Measurements from ENCODE around the gene RPL22. TPM values are rescaled to one million over a fixed set of nuclear protein-coding genes. Genes with fewer than 3 reads are reported as not detected.

The RPL22 gene
- total RNA-seq, 1 experiment from 2014 or later, result 140 TPM

- DNase-seq (ENCODE audit: low spot score), result no peak
These were observed 6.6 kb upstream of the RPL22 start, which contains the start of gene RNF207 for GRCh38 chr1:6205849-6206519. RNF207 (plus strand) TSS chr1:6206119; CDS start chr1:6206536, 417 bp downstream.

GRCh38 chr1:6202256-6202655 lies 2.9 kb upstream of the RPL22 start:
- no peak for DNase-seq (ENCODE audit: low spot score)

DNA sequence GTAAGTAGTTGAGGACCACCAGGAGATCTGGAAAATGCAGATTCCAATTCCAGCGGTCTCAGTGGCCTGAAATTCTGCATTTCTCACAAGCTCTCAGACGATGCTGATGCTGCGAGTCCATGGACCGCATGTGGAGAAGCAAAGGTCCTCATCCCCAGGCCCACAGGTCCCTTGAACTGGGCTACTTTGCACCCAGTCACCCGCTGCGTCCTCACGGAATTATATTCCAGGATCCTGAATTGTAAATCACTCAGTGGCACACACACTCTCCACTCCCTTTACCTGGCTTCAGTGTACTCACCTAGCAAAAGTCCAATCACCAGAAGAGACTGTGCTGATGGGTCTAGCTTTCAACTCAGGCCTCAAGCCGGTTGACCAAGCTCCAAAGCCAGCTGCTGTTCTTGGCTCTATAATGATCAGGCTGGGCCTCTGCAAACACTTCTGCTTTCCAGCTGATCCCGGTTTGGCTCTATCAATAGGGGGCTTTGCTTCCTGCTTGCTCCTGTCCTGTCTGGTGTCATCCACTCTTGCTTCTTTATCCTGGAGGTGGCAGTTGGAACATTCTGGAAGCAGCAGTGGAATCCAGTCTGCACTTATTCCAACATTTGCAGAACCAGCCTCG lies 904 bp upstream of the RPL22 start:
- DNase-seq (ENCODE audit: low spot score), result no peak

- no peak for DNase-seq (ENCODE audit: low spot score)
These were observed 623 bp downstream of the RPL22 start for GRCh38 chr1:6198646-6199297.

DNA sequence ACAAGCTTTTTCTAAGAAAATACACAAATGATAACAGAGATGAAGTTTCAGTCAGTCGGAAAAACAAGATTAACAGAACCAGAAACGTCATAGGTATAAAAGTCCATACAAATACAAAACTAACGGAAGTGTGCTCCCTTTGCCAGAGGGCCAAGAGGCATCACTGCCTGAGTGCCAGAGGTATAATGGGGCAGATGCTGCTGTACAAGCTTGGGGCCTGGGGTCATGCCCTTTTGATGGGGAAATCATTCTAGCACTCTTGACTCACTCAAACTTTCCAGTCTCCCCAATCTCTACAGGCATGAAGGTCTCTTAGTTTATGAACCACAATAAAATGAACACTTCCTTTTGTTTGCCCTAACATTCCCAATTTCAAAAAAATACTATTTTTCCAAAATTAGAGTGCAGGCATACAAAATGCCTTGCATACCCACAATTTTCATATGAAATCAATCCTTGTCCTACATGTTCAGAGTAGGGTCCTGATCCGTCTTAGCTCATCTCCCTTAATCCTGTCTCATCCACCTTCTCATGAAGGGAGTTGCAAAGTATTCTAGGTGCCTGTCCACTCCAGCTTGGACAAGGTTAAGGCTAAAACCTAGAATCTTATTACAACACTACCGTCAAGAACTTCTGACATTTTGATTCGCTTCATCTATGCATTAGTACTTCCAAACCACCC lies 1.5 kb downstream of the RPL22 start:
- DNase-seq (ENCODE audit: low spot score), result no peak

DNA sequence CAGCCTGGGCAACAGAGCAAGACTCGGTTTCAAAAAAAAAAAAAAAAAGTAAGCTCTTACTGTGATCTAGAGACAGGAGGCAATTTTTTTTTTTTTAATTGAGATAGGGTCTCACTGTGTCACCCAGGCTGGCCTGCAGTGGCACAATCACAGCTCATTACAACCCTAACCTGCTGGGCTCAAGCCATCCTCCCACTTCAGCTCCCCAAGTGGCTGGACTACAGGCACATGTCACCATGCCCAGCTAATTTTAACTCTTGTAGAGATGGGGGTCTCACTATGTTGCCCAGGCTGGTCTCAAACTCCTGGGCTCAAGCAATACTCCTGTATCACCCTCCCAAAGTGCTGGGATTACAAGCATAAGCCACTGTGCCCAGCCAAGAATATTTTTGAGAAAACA lies 7.4 kb downstream of the RPL22 start:
- DNase-seq (ENCODE audit: low spot score), result no peak

GRCh38 chr1:6188466-6188865 lies 10.9 kb downstream of the RPL22 start:
- DNase-seq (ENCODE audit: low spot score), result no peak

DNA sequence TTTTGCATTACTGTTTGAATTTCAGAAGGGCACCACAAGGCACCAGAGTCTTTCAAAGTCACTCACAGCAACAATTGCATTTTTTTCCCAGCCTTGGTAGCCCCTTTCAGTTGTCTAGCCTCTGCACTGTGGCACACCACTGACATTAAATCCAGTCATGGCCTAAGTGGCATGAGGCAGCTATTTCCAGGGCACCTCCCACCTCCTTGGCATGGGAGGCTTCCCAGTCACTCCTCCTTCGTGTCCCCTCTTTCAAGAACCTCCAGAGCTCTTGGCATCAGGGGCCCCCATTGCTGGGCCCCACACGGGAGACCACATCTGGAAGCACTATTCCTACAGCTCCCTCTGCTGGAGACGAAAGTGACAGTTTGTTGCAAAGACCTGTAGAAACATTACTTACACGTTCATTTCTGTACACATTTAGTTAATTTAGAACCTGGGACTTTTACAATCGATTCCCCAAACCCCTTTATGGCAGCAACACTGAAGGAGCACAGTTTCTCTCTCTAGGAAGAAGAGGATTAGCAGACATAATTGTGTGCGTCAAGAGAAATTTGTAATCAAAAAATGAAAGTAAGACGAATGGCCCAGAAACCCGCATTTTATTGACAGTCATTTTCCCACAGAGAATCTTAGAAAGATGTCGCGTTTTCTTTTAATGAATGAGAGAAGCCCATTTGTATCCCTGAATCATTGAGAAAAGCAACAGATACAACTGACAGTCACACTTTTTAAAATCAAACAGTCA lies 13.6 kb downstream of the RPL22 start:
- no peak for DNase-seq (ENCODE audit: low spot score)

DNA sequence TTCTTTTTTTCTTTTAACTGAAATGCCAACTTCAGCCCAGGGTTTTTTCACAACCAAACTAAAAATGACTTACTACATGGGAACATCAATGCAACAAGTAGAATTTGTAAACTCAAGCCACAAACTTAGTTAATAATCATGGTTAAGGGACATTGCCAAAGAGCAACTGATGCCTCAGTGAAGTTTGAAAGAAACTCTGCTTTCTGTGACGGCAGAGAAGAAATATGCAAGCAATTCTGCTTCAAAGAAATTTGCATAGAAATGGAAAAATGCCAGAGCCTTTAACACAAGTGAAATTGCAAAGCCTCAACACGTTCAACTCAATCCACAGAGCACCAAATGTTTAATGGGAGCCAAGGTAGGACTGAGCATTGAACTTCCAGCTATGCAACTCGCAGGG lies 14.2 kb downstream of the RPL22 start:
- no peak for DNase-seq (ENCODE audit: low spot score)

DNA sequence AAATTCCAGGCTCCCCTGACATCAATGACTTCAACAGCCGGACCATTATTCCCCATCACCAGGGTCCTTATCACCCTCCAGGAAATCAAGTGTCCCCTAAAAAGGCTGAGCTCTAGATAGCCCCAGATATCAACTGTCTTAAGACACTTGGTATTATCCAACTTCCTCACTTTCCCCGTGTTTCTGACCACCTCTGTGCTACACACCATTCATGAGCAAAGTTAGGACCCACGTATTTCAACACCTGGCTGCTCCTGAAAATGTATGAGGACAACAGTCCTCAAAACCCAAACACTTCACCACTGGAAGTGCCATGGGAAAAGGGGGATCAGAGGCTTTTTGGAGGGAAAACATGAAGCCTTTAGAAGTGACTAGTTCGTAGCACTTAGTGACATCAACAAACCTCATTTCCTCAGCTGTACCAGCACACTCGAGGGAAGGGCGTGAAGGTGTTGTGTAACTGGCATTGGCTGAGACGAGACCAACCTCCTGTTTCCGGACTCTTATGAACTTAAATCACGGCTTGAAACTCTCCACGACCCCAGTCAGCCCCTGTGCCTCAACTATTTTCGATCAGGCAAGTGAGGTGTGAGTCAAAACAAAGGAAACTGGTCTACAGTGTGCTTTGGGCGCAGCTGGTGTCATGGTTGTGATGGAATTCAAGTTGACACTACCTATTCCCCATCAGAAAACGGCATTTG lies 15.2 kb downstream of the RPL22 start:
- DNase-seq (ENCODE audit: low spot score), result no peak

GRCh38 chr1:6183520-6183989 lies 15.8 kb downstream of the RPL22 start:
- DNase-seq (ENCODE audit: low spot score), result no peak

GRCh38 chr1:6181347-6181770 lies 18.0 kb downstream of the RPL22 start:
- no peak for DNase-seq (ENCODE audit: low spot score)

GRCh38 chr1:6180707-6181311 lies 18.6 kb downstream of the RPL22 start:
- no peak for DNase-seq (ENCODE audit: low spot score)

- DNase-seq (ENCODE audit: low spot score), result no peak
These were observed 19.1 kb downstream of the RPL22 start, which contains the start of gene CHD5 for GRCh38 chr1:6180268-6180706. CHD5 (minus strand) TSS chr1:6180321; CDS start chr1:6180023, 298 bp downstream.

- no peak for DNase-seq (ENCODE audit: low spot score)
These were observed 19.7 kb downstream of the RPL22 start for GRCh38 chr1:6179564-6180175.

DNA sequence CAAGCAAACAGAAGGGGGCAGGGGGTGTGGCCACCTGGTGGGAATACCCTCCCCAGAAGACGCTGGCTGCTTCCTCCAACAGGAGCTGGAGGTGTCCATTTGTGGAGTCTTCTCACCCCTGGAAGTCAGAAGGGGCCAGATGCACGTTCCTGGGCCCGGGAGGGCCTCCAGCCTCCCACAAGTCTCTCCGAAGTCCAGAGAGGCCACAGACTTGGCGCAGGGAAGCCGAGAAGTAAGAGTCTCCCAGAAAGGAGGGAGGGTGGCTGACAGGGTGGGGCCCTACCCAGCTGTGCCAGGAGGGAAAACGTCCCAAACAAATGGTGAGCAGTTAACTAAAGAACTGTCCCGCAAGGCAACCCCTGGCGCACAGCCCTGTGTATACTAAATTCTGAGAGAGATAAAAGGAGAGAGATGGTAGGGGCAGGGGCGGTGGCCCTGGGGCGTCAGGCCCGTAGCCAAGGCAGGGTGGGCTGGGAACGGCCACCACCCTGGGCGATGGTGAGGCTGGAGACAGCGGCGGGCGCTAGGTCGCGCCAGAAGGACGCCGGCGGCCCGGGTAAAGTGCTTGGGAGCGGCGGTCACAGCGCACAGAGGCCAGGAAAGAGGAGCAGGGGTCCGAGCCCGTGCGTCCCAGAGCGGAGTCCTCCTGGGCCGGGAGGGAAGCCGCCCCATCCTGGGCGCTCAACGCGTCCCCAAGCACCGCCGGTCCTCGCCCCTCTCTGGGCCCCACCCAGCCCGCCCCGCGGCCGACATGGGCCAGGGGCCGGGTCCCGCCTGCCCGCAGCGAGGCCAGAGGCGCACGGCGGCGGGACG lies 20.4 kb downstream of the RPL22 start:
- no peak for DNase-seq (ENCODE audit: low spot score)

DNA sequence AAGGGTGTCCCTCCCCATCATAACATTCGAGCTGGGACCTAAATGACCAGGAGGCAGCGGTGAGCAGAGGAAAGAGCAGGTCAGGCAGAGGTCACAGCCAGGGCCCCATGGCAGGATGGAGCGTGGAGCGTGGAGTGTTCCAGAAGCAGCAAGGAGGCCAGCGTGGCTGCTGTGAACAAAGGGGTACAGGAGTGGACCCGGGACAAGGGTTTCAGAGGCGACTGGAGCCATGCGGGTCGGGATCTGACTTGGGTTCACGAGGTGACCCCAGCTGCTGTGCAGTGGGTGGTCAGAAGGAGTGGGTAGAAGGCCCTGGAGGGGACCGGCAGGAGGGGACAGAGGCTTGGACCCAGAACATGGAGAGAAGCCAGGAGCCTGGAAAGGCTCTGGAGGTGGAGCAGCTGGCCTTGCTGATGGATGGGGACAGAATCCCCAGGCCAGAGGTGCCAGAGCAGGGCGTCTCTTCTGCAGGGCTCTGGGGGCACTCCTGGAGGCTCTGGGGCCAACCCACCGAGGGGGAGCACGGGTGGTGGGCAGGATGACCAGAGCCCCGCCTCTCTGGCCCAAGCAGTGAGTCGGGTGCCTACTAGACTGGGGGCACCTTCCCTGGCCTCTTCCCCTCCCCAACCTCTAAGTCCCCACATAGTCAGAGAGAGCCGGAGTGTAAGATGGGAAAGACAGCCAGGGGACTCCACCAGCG lies 21.6 kb downstream of the RPL22 start:
- no peak for DNase-seq (ENCODE audit: low spot score)

DNA sequence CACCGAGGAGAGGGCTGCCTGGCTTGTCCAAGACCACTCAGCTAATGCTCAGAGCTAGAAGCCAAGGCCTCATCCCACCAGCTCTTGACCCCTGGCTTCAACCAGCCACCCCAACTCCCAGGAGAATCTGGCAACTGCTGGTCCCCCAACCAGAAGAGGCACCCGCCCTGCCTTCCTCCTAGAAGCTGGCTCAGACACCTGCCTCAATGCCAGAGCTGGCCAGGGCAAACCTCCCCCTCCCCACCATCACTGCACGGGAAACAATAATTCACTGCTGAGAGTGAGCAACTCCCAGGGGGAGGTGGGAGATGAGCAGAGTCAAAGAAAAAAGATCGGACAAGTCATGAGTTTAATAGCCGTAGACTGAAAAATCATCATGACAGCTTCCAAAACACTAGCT lies 22.6 kb downstream of the RPL22 start:
- no peak for DNase-seq (ENCODE audit: low spot score)
